HEK293 (cell line): ENCODE data around the gene MYH15.

Experiments used
- ZBTB49 ChIP-seq: fragments of 450-650 bp; formaldehyde crosslinking; IDR thresholded peaks from 2 replicates; pipeline ENCODE4 v1.5.1; 2016; ENCODE audit warnings: missing biosample characterization, missing genetic modification characterization, low read depth
- ZNF274 ChIP-seq, 2 experiments: fragments of 200-500 bp in 1 of 2; fragments of 450-650 bp in 1 of 2; sonication (Bioruptor generic) in 1 of 2; formaldehyde crosslinking in 1 of 2; IDR thresholded peaks; 2 replicates each; pipeline versions ENCODE4 v1.5.1 to v1.6.1; 2014 to 2016; ENCODE audit warnings: borderline replicate concordance in 1 of 2, inconsistent platforms in 1 of 2, low read length in 1 of 2, missing biosample characterization in 1 of 2, missing genetic modification characterization in 1 of 2

- no peak for TF ChIP-seq ZNF274 (IDR thresholded peaks at IDR 0.05; ENCODE audit: low read length)
- TF ChIP-seq ZNF274 (tag by site-specific recombination; IDR thresholded peaks at IDR 0.05; ENCODE audit: borderline replicate concordance): no peak
- no peak for TF ChIP-seq ZBTB49
Observed at GRCh38 chr3:108510496-108510895, at the start of gene MYH15.
